K562 (cell line): ENCODE data around the gene VWA7. TPM values are rescaled to one million over a fixed set of nuclear protein-coding genes. Genes with fewer than 3 reads are reported as not detected.
A peak's percentile ranks its signal among the peaks of the same experiment; 100 is the strongest.

ENCODE experiments used
- FOXP4 ChIP-seq: sonication (generic); formaldehyde crosslinking; IDR thresholded peaks from 2 replicates; pipeline ENCODE4 v1.8.0; 2022; ENCODE audit warnings: mild to moderate bottlenecking, missing genetic modification reagents, borderline replicate concordance
- KDM5B ChIP-seq: fragments of 200-600 bp; sonication (generic); IDR thresholded peaks from 2 replicates; pipeline ENCODE4 v1.6.1; 2012; ENCODE audit warnings: low read depth, mild to moderate bottlenecking, moderate library complexity, low read length, control low read depth, inconsistent platforms; ENCODE audit not compliant: insufficient replicate concordance
- MCM7 ChIP-seq, 2 experiments: fragments of 450-650 bp; IDR thresholded peaks; 2 replicates each; pipeline ENCODE4 v1.6.1; 2016 to 2018
- MXI1 ChIP-seq: IDR thresholded peaks from 2 replicates; pipeline ENCODE4 v1.6.1; 2011; ENCODE audit warnings: low read depth, mild to moderate bottlenecking, improper control_type of control experiment, low read length
- PHB ChIP-seq: fragments of 250-450 bp; sonication (Bioruptor Pico); IDR thresholded peaks from 2 replicates; pipeline ENCODE4 v1.5.0; 2021
- THRAP3 ChIP-seq: fragments of 450-650 bp; IDR thresholded peaks from 2 replicates; pipeline ENCODE4 v1.6.1; 2016; ENCODE audit warnings: mild to moderate bottlenecking, inconsistent platforms, borderline replicate concordance
- UBTF ChIP-seq, 2 experiments: IDR thresholded peaks; 2 replicates each; pipeline ENCODE4 v1.6.1; 2012; ENCODE audit warnings: improper control_type of control experiment in 2 of 2, low read depth in 2 of 2, low read length in 2 of 2, borderline replicate concordance in 1 of 2
- USF1 ChIP-seq: sonication (generic); formaldehyde crosslinking; IDR thresholded peaks from 2 replicates; pipeline ENCODE4 v1.9.0; 2022; ENCODE audit warnings: mild to moderate bottlenecking, missing genetic modification reagents
- ZBTB40 ChIP-seq, 2 experiments: fragments of 450-650 bp in 1 of 2; sonication (generic) in 1 of 2; formaldehyde crosslinking in 1 of 2; IDR thresholded peaks; 2 replicates each; pipeline versions ENCODE4 v1.7.1 to v1.9.0; 2016 to 2022; ENCODE audit warnings: inconsistent platforms in 1 of 2, mild to moderate bottlenecking in 1 of 2, missing genetic modification reagents in 1 of 2
- ZNF224 ChIP-seq: sonication (generic); formaldehyde crosslinking; IDR thresholded peaks from 2 replicates; pipeline ENCODE4 v1.8.0; 2022; ENCODE audit warnings: mild to moderate bottlenecking, missing genetic modification reagents
- polyA plus RNA-seq, 8 experiments: library from polyadenylated mRNA; depleted of rRNA in 4 of 8; stranded (reverse) in 5 of 8; unstranded in 3 of 8; fragments of >200 nt; fragmentation: Nextera tagmentation in 2 of 8; fragmentation: Illumina TruSeq in 1 of 8; extraction: Ambion mirVana in 2 of 8; extraction: Trizol in 1 of 8; gene quantifications; 2 replicates each; pipeline versions ENCODE4 v1.2.1 to v1.2.3, GENCODE V29; 2011 to 2014; ENCODE audit warnings: inconsistent platforms in 1 of 8, missing spikeins in 1 of 8
- total RNA-seq, 7 experiments: library from RNA; depleted of rRNA in 6 of 7; stranded (reverse); fragments of >200 nt in 6 of 7; fragmentation: Illumina TruSeq in 2 of 7; extraction: Trizol in 2 of 7; gene quantifications; 2 replicates each; pipeline versions ENCODE4 v1.2.1 to v1.2.3, GENCODE V29; 2011 to 2021; ENCODE audit warnings: low replicate concordance in 1 of 7

Gene VWA7
- total and polyA plus RNA-seq, 9 of the 15 experiments (the other 6 are each of a cell fraction or from before 2014, with no cell fraction given) = 0.18 to 2.9 (median 0.95) TPM

GRCh38 chr6:31769684-31770371, 7.3 kb downstream of the VWA7 start (continued):
- TF ChIP-seq MXI1 (0 out of 2 replicates have a peak, but pooled peaks have one; percentile 9), ZBTB40 (IDR thresholded peaks at IDR 0.05) (no peak), ZBTB40 (CRISPR knock-in tag; IDR thresholded peaks at IDR 0.05) (no peak; the same call in 1 of the 2 replicates), UBTF (IDR thresholded peaks at IDR 0.05; ENCODE audit: borderline replicate concordance in 1 of 2, low read depth in 2 of 2, low read length in 2 of 2) (peak in 1 of 2 experiments; percentile 88; a peak in 1 of 4 replicates), KDM5B (no peak), THRAP3 (no peak; the same call in 1 of the 2 replicates), PHB (CRISPR knock-in tag) (0 out of 2 replicates have a peak, but pooled peaks have one; percentile 19), USF1 (CRISPR knock-in tag) (no peak), MCM7 (IDR thresholded peaks at IDR 0.05) (no peak), ZNF224 (CRISPR knock-in tag) (peak; percentile 72; the same call in 1 of the 2 replicates), FOXP4 (CRISPR knock-in tag) (peak; percentile 95)
